ENCODE data around the gene ARVCF.

- TF ChIP-seq, protein P1, sequence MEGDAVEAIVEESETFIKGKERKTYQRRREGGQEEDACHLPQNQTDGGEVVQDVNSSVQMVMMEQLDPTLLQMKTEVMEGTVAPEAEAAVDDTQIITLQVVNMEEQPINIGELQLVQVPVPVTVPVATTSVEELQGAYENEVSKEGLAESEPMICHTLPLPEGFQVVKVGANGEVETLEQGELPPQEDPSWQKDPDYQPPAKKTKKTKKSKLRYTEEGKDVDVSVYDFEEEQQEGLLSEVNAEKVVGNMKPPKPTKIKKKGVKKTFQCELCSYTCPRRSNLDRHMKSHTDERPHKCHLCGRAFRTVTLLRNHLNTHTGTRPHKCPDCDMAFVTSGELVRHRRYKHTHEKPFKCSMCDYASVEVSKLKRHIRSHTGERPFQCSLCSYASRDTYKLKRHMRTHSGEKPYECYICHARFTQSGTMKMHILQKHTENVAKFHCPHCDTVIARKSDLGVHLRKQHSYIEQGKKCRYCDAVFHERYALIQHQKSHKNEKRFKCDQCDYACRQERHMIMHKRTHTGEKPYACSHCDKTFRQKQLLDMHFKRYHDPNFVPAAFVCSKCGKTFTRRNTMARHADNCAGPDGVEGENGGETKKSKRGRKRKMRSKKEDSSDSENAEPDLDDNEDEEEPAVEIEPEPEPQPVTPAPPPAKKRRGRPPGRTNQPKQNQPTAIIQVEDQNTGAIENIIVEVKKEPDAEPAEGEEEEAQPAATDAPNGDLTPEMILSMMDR (IDR thresholded peaks at IDR 0.05) = no peak
- TF ChIP-seq POLR2A (IDR thresholded peaks at IDR 0.05) = peak; percentile 46 to 80
Observed at GRCh38 chr22:19962909-19963806, 53.5 kb downstream of the ARVCF start.
